Measurements from ENCODE around the gene FYN. TPM values are rescaled to one million over a fixed set of nuclear protein-coding genes. Genes with fewer than 3 reads are reported as not detected.
A peak's percentile ranks its signal among the peaks of the same experiment; 100 is the strongest.

Gene FYN
- total and polyA plus RNA-seq, 10 of the 15 experiments (the other 5 are each of a cell fraction or from before 2014, with no cell fraction given) = 51.4 to 247 (median 138) TPM

- intact Hi-C loops (cut with micrococcal nuclease; ENCODE audit: unreplicated experiment) (no loop called here), in situ Hi-C loops (cut with MboI) (no loop called here)
- H3K79me2 ChIP-seq (ENCODE audit: control insufficient read depth, insufficient read depth, low read length) = no peaks in the 10 kb centered on the region
- ATAC-seq = no peak
- no peaks in the 10 kb centered on the region for H3K36me3 ChIP-seq (ENCODE audit: control insufficient read depth in 2 of 2, insufficient read depth in 2 of 2, low read length in 1 of 2)
- H4K20me1 ChIP-seq (ENCODE audit: control insufficient read depth, insufficient read depth) = no peaks in the 10 kb centered on the region
- no peak for DNase-seq (ENCODE audit: low read depth, low spot score)
- no TSS peak for BruUV-seq (replicated peaks)
- no peak overlapping the region for H3K4me2 ChIP-seq (ENCODE audit: control insufficient read depth, insufficient read depth)
- no peak overlapping the region for H3K4me3 ChIP-seq
- ChIA-PET SMC1A (ENCODE audit: uncharacterized antibody, unreplicated experiment) (no interaction called here), CTCF (interaction anchor here (0.6 to 1.8 kb wide), 2 partner anchors 10 to 130 kb away, joined by 3 to 6 read pairs; no protein-coding TSS in a partner anchor), RAD21 (ENCODE audit: unreplicated experiment) (no interaction called here), POLR2A (no interaction called here)
- H3K27me3 ChIP-seq (replicated peaks in 1 of 2; ENCODE audit: control insufficient read depth in 2 of 2, insufficient read depth in 2 of 2, low read length in 1 of 2) = no peaks in the 10 kb centered on the region; a peak in 3 of 4 replicates
- H3K9me3 ChIP-seq (replicated peaks; ENCODE audit: control insufficient read depth, insufficient read depth, low read length) = no peaks in the 10 kb centered on the region
- no peak for FAIRE-seq
- no peak overlapping the region for H3K27ac ChIP-seq (ENCODE audit: control insufficient read depth, insufficient read depth)
- H2AFZ ChIP-seq (ENCODE audit: control insufficient read depth, low read depth, low read length) = no peak overlapping the region
- no peak for TF ChIP-seq ZNF24 (IDR thresholded peaks at IDR 0.05)
- no peak for TF ChIP-seq ZNF207 (IDR thresholded peaks at IDR 0.05; ENCODE audit: borderline replicate concordance)
- no peak for TF ChIP-seq SUZ12 (IDR thresholded peaks at IDR 0.05; ENCODE audit: unreplicated experiment)
- TF ChIP-seq TBL1XR1 (IDR thresholded peaks at IDR 0.05; ENCODE audit: low read depth, low read length) = no peak
- H3K9ac ChIP-seq (ENCODE audit: control insufficient read depth, insufficient read depth, low read length) = no peak overlapping the region
- no peaks in the 10 kb centered on the region for H3K4me1 ChIP-seq (ENCODE audit: control insufficient read depth, insufficient read depth, low read length)
Measured at GRCh38 chr6:111620169-111620568, 253.1 kb downstream of the FYN start.

GRCh38 chr6:111618407-111618806 lies 254.8 kb downstream of the FYN start:
- Histone ChIP-seq H3K4me3 (no peak overlapping the region), H3K4me1 (ENCODE audit: control insufficient read depth, insufficient read depth, low read length) (no peaks in the 10 kb centered on the region), H2AFZ (ENCODE audit: control insufficient read depth, low read depth, low read length) (no peak overlapping the region), H3K4me2 (ENCODE audit: control insufficient read depth, insufficient read depth) (no peak overlapping the region), H3K36me3 (ENCODE audit: control insufficient read depth in 2 of 2, insufficient read depth in 2 of 2, low read length in 1 of 2) (no peaks in the 10 kb centered on the region), H3K27me3 (replicated peaks in 1 of 2; ENCODE audit: control insufficient read depth in 2 of 2, insufficient read depth in 2 of 2, low read length in 1 of 2) (no peaks in the 10 kb centered on the region; a peak in 2 of 4 replicates), H3K9me3 (replicated peaks; ENCODE audit: control insufficient read depth, insufficient read depth, low read length) (no peaks in the 10 kb centered on the region), H3K27ac (ENCODE audit: control insufficient read depth, insufficient read depth) (no peak overlapping the region), H4K20me1 (ENCODE audit: control insufficient read depth, insufficient read depth) (no peaks in the 10 kb centered on the region), H3K79me2 (ENCODE audit: control insufficient read depth, insufficient read depth, low read length) (no peaks in the 10 kb centered on the region), H3K9ac (ENCODE audit: control insufficient read depth, insufficient read depth, low read length) (no peak overlapping the region)
- no TSS peak for BruUV-seq (replicated peaks)
- in situ Hi-C loops (cut with MboI) = no loop called here
- 45% methylated on average over 6 of the region's 6 CpGs for WGBS (ENCODE audit: insufficient coverage, insufficient replicate concordance, low lambda C conversion rate, missing lambda C conversion rate)
- no peak for TF ChIP-seq ZNF207 (IDR thresholded peaks at IDR 0.05; ENCODE audit: borderline replicate concordance)
- TF ChIP-seq MYB (IDR thresholded peaks at IDR 0.05; ENCODE audit: borderline replicate concordance, low read depth, low read length) = no peak
- ChIA-PET SMC1A (ENCODE audit: uncharacterized antibody, unreplicated experiment) (no interaction called here), POLR2A (no interaction called here), RAD21 (ENCODE audit: unreplicated experiment) (interaction anchor here (1.0 kb wide), 1 partner anchor 359 kb away, joined by 3 read pairs; a partner anchor contains a TSS), CTCF (interaction anchor here (1.0 to 1.3 kb wide), 2 partner anchors 11 to 140 kb away, joined by 3 read pairs; no protein-coding TSS in a partner anchor)
- intact Hi-C loops (cut with micrococcal nuclease; ENCODE audit: unreplicated experiment) = no loop called here
- no peak for FAIRE-seq
- 0 out of 3 replicates have a peak, but pooled peaks have one; percentile 17 for ATAC-seq
- DNase-seq (ENCODE audit: low read depth, low spot score) = no peak
